ENCODE results near the gene C6orf89. TPM values are rescaled to one million over a fixed set of nuclear protein-coding genes. Genes with fewer than 3 reads are reported as not detected.
A peak's percentile ranks its signal among the peaks of the same experiment; 100 is the strongest.

C6orf89 gene
- polyA plus RNA-seq, 3 donors: 19.2 to 37.5 (median 29.2) TPM

- no peak overlapping the region for H3K4me3 Mint-ChIP-seq
- Histone ChIP-seq H3K4me2 (replicated peaks; ENCODE audit: extremely low read depth, low read length, poor library complexity, severe bottlenecking) (no peak overlapping the region), H3K36me3 (replicated peaks in 1 of 2; ENCODE audit: control insufficient read depth in 1 of 2, insufficient read depth in 2 of 2, low read length in 2 of 2) (peaks cover 57 to 90% of the 10 kb centered on the region in 2 donors), H4K20me1 (ENCODE audit: insufficient read depth, low read length) (peaks cover 21% of the 10 kb centered on the region), H3K9me3 (replicated peaks in 1 of 2; ENCODE audit: control insufficient read depth in 1 of 2, insufficient read depth in 1 of 2, low read length in 2 of 2) (no peaks in the 10 kb centered on the region), H3K9ac (ENCODE audit: insufficient read depth, low read length, poor library complexity, severe bottlenecking) (no peak overlapping the region), H3K27me3 (ENCODE audit: control insufficient read depth in 2 of 2, insufficient read depth in 2 of 2, low read length in 2 of 2) (no peaks in the 10 kb centered on the region), H2AFZ (ENCODE audit: insufficient read depth, low read depth, low read length, poor library complexity, severe bottlenecking) (no peak overlapping the region), H3K4me3 (replicated peaks in 1 of 3; ENCODE audit: low read depth in 2 of 3, low read length in 3 of 3) (no peak overlapping the region), H3K4me1 (ENCODE audit: control insufficient read depth in 1 of 2, insufficient read depth in 2 of 2, low read length in 2 of 2) (peaks cover 3 to 4% of the 10 kb centered on the region in 2 donors), H3K27ac (ENCODE audit: low read depth in 1 of 2, low read length in 2 of 2) (no peak overlapping the region), H3K79me2 (ENCODE audit: insufficient read depth, low read length) (no peaks in the 10 kb centered on the region)
- H3K4me1 Mint-ChIP-seq: peaks cover 3% of the 10 kb centered on the region
- H3K27ac Mint-ChIP-seq: peak overlapping the region in 4 of 7 donors; percentile 14 to 54 (median 40)
- H3K9me3 Mint-ChIP-seq: no peaks in the 10 kb centered on the region
- no peak for DNase-seq
- intact Hi-C loops (cut with micrococcal nuclease): no loop called here
- H3K36me3 Mint-ChIP-seq: peaks cover 70 to 81% of the 10 kb centered on the region in 2 donors
- H3K27me3 Mint-ChIP-seq (ENCODE audit: low read depth in 3 of 3): no peaks in the 10 kb centered on the region
- 22% methylated on average over 1 of the region's 2 CpGs for WGBS (ENCODE audit: insufficient coverage)
- no peak for TF ChIP-seq CTCF (IDR thresholded peaks at IDR 0.05)
These were observed 21.0 kb downstream of the C6orf89 start for GRCh38 chr6:36906539-36907325.

- H2AFZ ChIP-seq (ENCODE audit: insufficient read depth, low read depth, low read length, poor library complexity, severe bottlenecking): no peak overlapping the region
- Mint-ChIP-seq H3K27ac (peak overlapping the region in 1 of 7 donors; percentile 18), H3K36me3 (peaks cover 65 to 76% of the 10 kb centered on the region in 2 donors), H3K9me3 (no peaks in the 10 kb centered on the region), H3K27me3 (ENCODE audit: low read depth in 3 of 3) (peaks cover 0 to 1% (median 0%) of the 10 kb centered on the region in 3 donors), H3K4me3 (no peak overlapping the region), H3K4me1 (peaks cover 14% of the 10 kb centered on the region)
- intact Hi-C loops (cut with micrococcal nuclease): no loop called here
- no peak overlapping the region for H3K9ac ChIP-seq (ENCODE audit: insufficient read depth, low read length, poor library complexity, severe bottlenecking)
- H4K20me1 ChIP-seq (ENCODE audit: insufficient read depth, low read length): peaks cover 26% of the 10 kb centered on the region
- no peaks in the 10 kb centered on the region for H3K79me2 ChIP-seq (ENCODE audit: insufficient read depth, low read length)
- TF ChIP-seq CTCF (IDR thresholded peaks at IDR 0.05): no peak
- no peaks in the 10 kb centered on the region for H3K27me3 ChIP-seq (ENCODE audit: control insufficient read depth in 2 of 2, insufficient read depth in 2 of 2, low read length in 2 of 2)
- no peak for DNase-seq
- H3K4me2 ChIP-seq (replicated peaks; ENCODE audit: extremely low read depth, low read length, poor library complexity, severe bottlenecking): no peak overlapping the region
- H3K9me3 ChIP-seq (replicated peaks in 1 of 2; ENCODE audit: control insufficient read depth in 1 of 2, insufficient read depth in 1 of 2, low read length in 2 of 2): no peaks in the 10 kb centered on the region
- 64% methylated on average over 3 of the region's 5 CpGs for WGBS (ENCODE audit: insufficient coverage)
- H3K27ac ChIP-seq (ENCODE audit: low read depth in 1 of 2, low read length in 2 of 2): no peak overlapping the region
- H3K4me1 ChIP-seq (ENCODE audit: control insufficient read depth in 1 of 2, insufficient read depth in 2 of 2, low read length in 2 of 2): peaks cover 5 to 9% of the 10 kb centered on the region in 2 donors
- H3K4me3 ChIP-seq (replicated peaks in 1 of 3; ENCODE audit: low read depth in 2 of 3, low read length in 3 of 3): no peak overlapping the region
- H3K36me3 ChIP-seq (replicated peaks in 1 of 2; ENCODE audit: control insufficient read depth in 1 of 2, insufficient read depth in 2 of 2, low read length in 2 of 2): peaks cover 46 to 87% of the 10 kb centered on the region in 2 donors
These were observed 22.0 kb downstream of the C6orf89 start for GRCh38 chr6:36907781-36908180.

Data from CD14-positive monocyte (primary cell).